Urinary bladder (tissue), 2 donors: ENCODE data around the gene CRADD. TPM values are rescaled to one million over a fixed set of nuclear protein-coding genes. Genes with fewer than 3 reads are reported as not detected.

Experiments used
- polyA plus RNA-seq: library from polyadenylated mRNA; stranded (reverse); fragments of 200-250 nt; gene quantifications from one replicate; pipeline ENCODE4 v1.2.3, GENCODE V29; 2013
- small RNA-seq: library from RNA; depleted of rRNA; stranded (forward); fragments of <200 nt; gene quantifications from one replicate; pipeline ENCODE3, GENCODE V24; 2014
- total RNA-seq: library from RNA; depleted of rRNA; stranded (reverse); fragments of >200 nt; gene quantifications from one replicate; pipeline ENCODE4 v1.2.3, GENCODE V29; 2014
- donor health status: healthy.

CRADD gene
- total and polyA plus RNA-seq, 2 donors, result 22.7 to 29.6 TPM

Small RNA genes lying within 50 kb of the gene (small RNA-seq; reads per million reads assigned to genes)
- gene RN7SL630P, result not detected

Other genes starting within 250 kb of the CRADD start
- 132 TPM for gene UBE2N, start 235.4 kb upstream of the CRADD start, total RNA-seq
- 64.5 TPM for gene UBE2N, start 235.4 kb upstream of the CRADD start, polyA plus RNA-seq
- gene MRPL42, start 209.9 kb upstream of the CRADD start, total RNA-seq, result 83.2 TPM
- gene MRPL42, start 209.9 kb upstream of the CRADD start, polyA plus RNA-seq, result 30.6 TPM
- gene SOCS2, start 104.7 kb upstream of the CRADD start, total RNA-seq, result 57.7 TPM
- gene SOCS2, start 104.7 kb upstream of the CRADD start, polyA plus RNA-seq, result 67.9 TPM